BE2C (cell line): ENCODE results near the gene ZNF292.

ENCODE experiments used
- DNase-seq: peaks from one replicate; pipeline ENCODE4 v3.0.0-alpha.2; 2020
- H3K27me3 ChIP-seq: fragments of 250-450 bp; sonication (Bioruptor Pico); 2 replicates; pipeline ENCODE4 v1.5.1; 2020; ENCODE audit warnings: mild to moderate bottlenecking
- H3K36me3 ChIP-seq: fragments of 250-450 bp; sonication (Bioruptor Pico); 2 replicates; pipeline ENCODE4 v1.5.1; 2020; ENCODE audit warnings: mild to moderate bottlenecking
- H3K4me1 ChIP-seq: fragments of 250-450 bp; sonication (Bioruptor Pico); 2 replicates; pipeline ENCODE4 v1.5.1; 2020
- H3K4me3 ChIP-seq: 2 replicates; pipeline ENCODE4 v1.5.1; 2011; ENCODE audit warnings: low read depth, low read length
- H3K9me3 ChIP-seq: fragments of 250-450 bp; sonication (Bioruptor Pico); 2 replicates; pipeline ENCODE4 v1.5.1; 2020
- TF ChIP-seq, protein P1 (sequence below): IDR thresholded peaks from 2 replicates; pipeline ENCODE4 v1.5.1; 2012; ENCODE audit warnings: mild to moderate bottlenecking, low read depth, low read length

The ZNF292 gene

DNA sequence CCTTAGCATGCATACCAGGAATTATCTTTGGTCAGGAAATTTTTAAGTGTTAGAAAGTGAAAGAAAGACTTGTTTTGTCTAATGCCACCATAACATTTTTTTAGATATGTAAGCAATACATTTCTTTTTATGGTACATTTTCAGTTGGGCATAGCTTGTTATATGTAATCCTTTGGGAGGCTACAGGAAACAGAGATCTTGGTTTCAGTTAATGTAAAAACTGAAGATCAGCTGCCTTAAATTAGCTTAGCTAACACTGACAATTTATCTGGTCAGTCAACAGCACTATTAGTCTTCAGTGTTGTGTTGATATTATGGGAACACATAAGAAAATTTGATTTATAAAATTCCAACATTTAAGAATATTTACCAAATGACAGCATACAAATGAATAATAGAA is 88.4 kb downstream of the ZNF292 start:
- peaks cover 43% of the 10 kb centered on the region for H3K36me3 ChIP-seq
- TF ChIP-seq, protein P1, sequence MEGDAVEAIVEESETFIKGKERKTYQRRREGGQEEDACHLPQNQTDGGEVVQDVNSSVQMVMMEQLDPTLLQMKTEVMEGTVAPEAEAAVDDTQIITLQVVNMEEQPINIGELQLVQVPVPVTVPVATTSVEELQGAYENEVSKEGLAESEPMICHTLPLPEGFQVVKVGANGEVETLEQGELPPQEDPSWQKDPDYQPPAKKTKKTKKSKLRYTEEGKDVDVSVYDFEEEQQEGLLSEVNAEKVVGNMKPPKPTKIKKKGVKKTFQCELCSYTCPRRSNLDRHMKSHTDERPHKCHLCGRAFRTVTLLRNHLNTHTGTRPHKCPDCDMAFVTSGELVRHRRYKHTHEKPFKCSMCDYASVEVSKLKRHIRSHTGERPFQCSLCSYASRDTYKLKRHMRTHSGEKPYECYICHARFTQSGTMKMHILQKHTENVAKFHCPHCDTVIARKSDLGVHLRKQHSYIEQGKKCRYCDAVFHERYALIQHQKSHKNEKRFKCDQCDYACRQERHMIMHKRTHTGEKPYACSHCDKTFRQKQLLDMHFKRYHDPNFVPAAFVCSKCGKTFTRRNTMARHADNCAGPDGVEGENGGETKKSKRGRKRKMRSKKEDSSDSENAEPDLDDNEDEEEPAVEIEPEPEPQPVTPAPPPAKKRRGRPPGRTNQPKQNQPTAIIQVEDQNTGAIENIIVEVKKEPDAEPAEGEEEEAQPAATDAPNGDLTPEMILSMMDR, result no peak
- H3K4me1 ChIP-seq, result no peaks in the 10 kb centered on the region
- no peak overlapping the region for H3K4me3 ChIP-seq
- no peaks in the 10 kb centered on the region for H3K27me3 ChIP-seq
- no peaks in the 10 kb centered on the region for H3K9me3 ChIP-seq
- DNase-seq, result no peak

DNA sequence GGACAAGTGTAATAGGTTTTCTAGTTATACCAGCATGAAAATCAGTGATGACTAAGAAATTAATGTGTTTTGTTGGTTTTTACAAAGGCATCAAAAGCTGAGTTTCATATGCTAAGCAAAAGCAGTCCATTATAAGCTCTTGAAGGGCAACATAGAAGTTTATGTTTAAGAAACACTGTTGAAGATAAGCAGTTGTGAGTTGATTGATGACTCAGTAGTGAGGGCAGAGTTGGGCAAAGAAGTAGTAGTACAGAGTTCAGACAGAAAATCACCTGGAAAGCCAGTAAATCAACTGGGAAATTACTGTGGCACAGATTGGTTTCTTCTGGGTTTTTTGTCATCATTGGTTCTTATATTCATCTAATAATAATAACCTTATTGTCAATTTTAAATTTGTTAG is 89.0 kb downstream of the ZNF292 start:
- no peaks in the 10 kb centered on the region for H3K4me1 ChIP-seq
- H3K27me3 ChIP-seq, result no peaks in the 10 kb centered on the region
- H3K9me3 ChIP-seq, result no peaks in the 10 kb centered on the region
- TF ChIP-seq, protein P1, result no peak
- DNase-seq, result no peak
- H3K4me3 ChIP-seq, result no peak overlapping the region
- peaks cover 48% of the 10 kb centered on the region for H3K36me3 ChIP-seq

GRCh38 chr6:87250019-87250418 is 94.7 kb downstream of the ZNF292 start:
- Histone ChIP-seq H3K9me3 (no peaks in the 10 kb centered on the region), H3K36me3 (peaks cover 45% of the 10 kb centered on the region), H3K4me1 (no peaks in the 10 kb centered on the region), H3K27me3 (no peaks in the 10 kb centered on the region), H3K4me3 (no peak overlapping the region)
- TF ChIP-seq, protein P1, result no peak
- no peak for DNase-seq

DNA sequence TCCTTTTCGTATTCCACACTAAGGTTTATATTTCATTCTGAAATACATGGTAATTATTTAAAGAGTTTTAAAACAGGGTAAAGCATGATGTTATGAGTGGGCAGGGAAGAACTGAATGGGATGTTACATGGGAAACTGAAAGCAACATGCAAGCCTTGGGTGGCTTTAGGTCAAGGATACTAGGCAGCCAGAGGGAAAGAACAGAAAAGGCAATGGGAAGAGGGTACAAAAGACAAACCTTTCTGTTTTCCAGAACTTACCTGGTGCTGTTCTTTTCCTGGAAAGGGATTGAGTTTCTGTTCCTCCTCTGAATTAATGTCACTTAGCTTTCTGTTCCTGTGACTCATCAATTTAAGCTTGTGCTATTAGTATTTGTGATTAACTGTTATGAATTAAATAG is 95.9 kb downstream of the ZNF292 start:
- H3K4me3 ChIP-seq, result no peak overlapping the region
- H3K36me3 ChIP-seq, result peaks cover 50% of the 10 kb centered on the region
- TF ChIP-seq, protein P1, result no peak

GRCh38 chr6:87251725-87252124 is 96.4 kb downstream of the ZNF292 start:
- no peak for DNase-seq
- Histone ChIP-seq H3K9me3 (no peaks in the 10 kb centered on the region), H3K27me3 (no peaks in the 10 kb centered on the region), H3K36me3 (peaks cover 50% of the 10 kb centered on the region), H3K4me1 (no peaks in the 10 kb centered on the region), H3K4me3 (no peak overlapping the region)
- TF ChIP-seq, protein P1, result no peak

More for the DNA sequence above, 95.9 kb downstream of the ZNF292 start:
- Histone ChIP-seq H3K9me3 (no peaks in the 10 kb centered on the region), H3K4me1 (no peaks in the 10 kb centered on the region), H3K27me3 (no peaks in the 10 kb centered on the region)
- DNase-seq, result no peak

- Histone ChIP-seq H3K9me3 (no peaks in the 10 kb centered on the region), H3K4me1 (no peaks in the 10 kb centered on the region), H3K36me3 (peaks cover 72% of the 10 kb centered on the region), H3K4me3 (no peak overlapping the region), H3K27me3 (no peaks in the 10 kb centered on the region)
- TF ChIP-seq, protein P1, result no peak
- no peak for DNase-seq
Measured at GRCh38 chr6:87257046-87257445, 101.7 kb downstream of the ZNF292 start.
